ENCODE results near the gene KRTAP5-6. TPM values are rescaled to one million over a fixed set of nuclear protein-coding genes. Genes with fewer than 3 reads are reported as not detected.

The KRTAP5-6 gene
- total RNA-seq, 1 experiment from 2014 or later: not detected

Other genes with a start within 250 kb of the KRTAP5-6 start
- gene MOB2, start 210.4 kb upstream of the KRTAP5-6 start, total RNA-seq (2014; rRNA removed; shearing (Covaris generic)): 9.5 and 21.3 TPM in 2 replicates
- 1.2 and 3.5 TPM in 2 replicates for gene DUSP8, start 124.9 kb upstream of the KRTAP5-6 start, total RNA-seq (2014; rRNA removed; shearing (Covaris generic))
- gene KRTAP5-1, start 111.9 kb upstream of the KRTAP5-6 start, total RNA-seq (2014; rRNA removed; shearing (Covaris generic)): not detected in 2 replicates
- gene KRTAP5-2, start 98.9 kb upstream of the KRTAP5-6 start, total RNA-seq (2014; rRNA removed; shearing (Covaris generic)): not detected in 2 replicates
- gene KRTAP5-3, start 88.7 kb upstream of the KRTAP5-6 start, total RNA-seq (2014; rRNA removed; shearing (Covaris generic)): not detected in 2 replicates
- not detected in 2 replicates for gene KRTAP5-4, start 75.1 kb upstream of the KRTAP5-6 start, total RNA-seq (2014; rRNA removed; shearing (Covaris generic))
- not detected in 2 replicates for gene KRTAP5-5, start 67.4 kb upstream of the KRTAP5-6 start, total RNA-seq (2014; rRNA removed; shearing (Covaris generic))
- 2.7 and 11.4 TPM in 2 replicates for gene IFITM10, start 53.4 kb downstream of the KRTAP5-6 start, total RNA-seq (2014; rRNA removed; shearing (Covaris generic))
- 974 and 1,095 TPM in 2 replicates for gene CTSD, start 66.7 kb downstream of the KRTAP5-6 start, total RNA-seq (2014; rRNA removed; shearing (Covaris generic))
- not detected in 2 replicates for gene SYT8, start 137.8 kb downstream of the KRTAP5-6 start, total RNA-seq (2014; rRNA removed; shearing (Covaris generic))
- gene TNNI2, start 141.8 kb downstream of the KRTAP5-6 start, total RNA-seq (2014; rRNA removed; shearing (Covaris generic)): not detected in 2 replicates
- 1.8 and 4.0 TPM in 2 replicates for gene LSP1, start 155.9 kb downstream of the KRTAP5-6 start, total RNA-seq (2014; rRNA removed; shearing (Covaris generic))
- not detected in 2 replicates for gene PRR33, start 194.7 kb downstream of the KRTAP5-6 start, total RNA-seq (2014; rRNA removed; shearing (Covaris generic))
- not detected in 2 replicates for gene TNNT3, start 222.5 kb downstream of the KRTAP5-6 start, total RNA-seq (2014; rRNA removed; shearing (Covaris generic))